Measurements from ENCODE around the gene ABCC12. TPM values are rescaled to one million over a fixed set of nuclear protein-coding genes. Genes with fewer than 3 reads are reported as not detected.
"Not testable (repeated sequence)": the region's sequence is repeated elsewhere in the genome, so short reads cannot be mapped to it uniquely, and the experiment has no call there.

ABCC12 gene
- polyA plus RNA-seq, 1 donor from 2014 or later, result not detected

DNA sequence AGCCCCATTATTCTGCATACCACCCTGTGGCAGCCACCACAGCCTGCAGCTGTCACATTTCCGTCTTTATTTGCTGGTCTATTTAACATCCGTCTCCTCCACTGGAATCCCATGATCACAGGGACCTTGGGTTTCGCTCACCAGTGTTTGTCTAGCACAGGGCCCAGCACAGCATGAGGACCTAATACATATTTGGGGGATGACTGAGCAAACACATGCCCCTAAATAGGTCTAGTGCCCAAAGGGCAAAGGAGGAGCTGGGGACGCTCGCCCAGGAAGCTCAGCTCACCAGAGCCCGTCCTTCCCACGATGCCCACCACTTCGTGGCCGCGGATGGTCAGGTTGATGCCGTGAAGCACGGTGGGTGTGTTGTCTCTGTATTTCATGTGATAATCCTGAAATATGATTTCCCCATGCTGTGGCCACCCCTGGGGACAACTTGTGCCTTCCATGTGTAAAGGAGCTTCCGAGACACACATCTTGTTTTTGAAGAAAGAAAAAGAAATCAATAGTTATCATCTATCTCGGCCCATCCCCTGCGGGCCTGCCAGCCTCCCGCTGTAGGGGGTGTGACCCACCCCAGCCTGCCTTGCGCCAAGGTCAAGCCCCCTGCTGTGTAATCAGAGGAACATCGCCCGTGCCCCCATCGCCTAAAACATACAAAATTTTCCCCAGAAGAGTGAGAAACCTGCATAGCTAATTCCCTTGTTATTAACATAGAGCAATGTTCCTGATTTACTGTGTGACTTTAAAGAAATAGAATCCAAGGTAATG lies 21.0 kb upstream of the ABCC12 start:
- Mint-ChIP-seq H3K27ac (no peak overlapping the region), H3K9me3 (no peaks in the 10 kb centered on the region), H3K36me3 (no peaks in the 10 kb centered on the region), H3K27me3 (peaks cover 3% of the 10 kb centered on the region), H3K4me1 (no peaks in the 10 kb centered on the region), H3K4me3 (no peak overlapping the region)

- Mint-ChIP-seq H3K4me1 (no peaks in the 10 kb centered on the region), H3K36me3 (no peaks in the 10 kb centered on the region), H3K27ac (no peak overlapping the region), H3K27me3 (peaks cover 3% of the 10 kb centered on the region), H3K9me3 (no peaks in the 10 kb centered on the region), H3K4me3 (no peak overlapping the region)
Measured at GRCh38 chr16:48173889-48174288, 18.1 kb upstream of the ABCC12 start.

GRCh38 chr16:48172682-48173081 lies 16.9 kb upstream of the ABCC12 start:
- Mint-ChIP-seq H3K27ac (no peak overlapping the region), H3K27me3 (peaks cover 3% of the 10 kb centered on the region), H3K4me3 (no peak overlapping the region), H3K36me3 (no peaks in the 10 kb centered on the region), H3K4me1 (no peaks in the 10 kb centered on the region), H3K9me3 (no peaks in the 10 kb centered on the region)

GRCh38 chr16:48169896-48170295 lies 14.1 kb upstream of the ABCC12 start:
- Mint-ChIP-seq H3K36me3 (no peaks in the 10 kb centered on the region), H3K4me3 (no peak overlapping the region), H3K27me3 (peaks cover 3% of the 10 kb centered on the region), H3K27ac (peak overlapping the region in 1 of 3 donors; percentile 54), H3K9me3 (no peaks in the 10 kb centered on the region), H3K4me1 (peaks cover 0 to 2% (median 0%) of the 10 kb centered on the region in 3 donors)

DNA sequence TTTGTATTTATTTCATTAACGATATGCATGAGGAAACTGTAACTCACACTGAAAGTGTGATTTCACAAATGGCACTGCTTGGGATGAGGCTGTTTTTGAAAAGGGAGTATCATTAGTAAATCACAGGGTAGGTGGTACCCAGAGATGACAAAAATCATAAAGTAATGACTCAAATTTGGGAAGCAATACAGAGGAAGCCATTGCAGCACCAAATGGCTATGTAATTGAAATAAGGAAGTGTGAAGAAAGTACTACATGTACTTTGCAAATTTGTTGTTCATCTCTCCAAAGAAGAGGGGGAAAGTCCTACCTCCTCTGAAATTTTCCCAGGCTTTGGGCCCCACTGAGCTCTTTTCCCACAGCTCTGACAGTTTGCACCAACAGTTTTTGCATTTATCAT lies 12.3 kb upstream of the ABCC12 start:
- Mint-ChIP-seq H3K4me3 (no peak overlapping the region), H3K4me1 (peaks cover 0 to 4% (median 0%) of the 10 kb centered on the region in 3 donors)

GRCh38 chr16:48166617-48167016 lies 10.8 kb upstream of the ABCC12 start:
- H3K36me3 Mint-ChIP-seq, H3K4me1 Mint-ChIP-seq, H3K27me3 Mint-ChIP-seq, H3K9me3 Mint-ChIP-seq, H3K27ac Mint-ChIP-seq, H3K4me3 Mint-ChIP-seq: not testable (repeated sequence)

More for the DNA sequence above, 12.3 kb upstream of the ABCC12 start:
- Mint-ChIP-seq H3K36me3 (no peaks in the 10 kb centered on the region), H3K9me3 (no peaks in the 10 kb centered on the region), H3K27ac (no peak overlapping the region), H3K27me3 (no peaks in the 10 kb centered on the region)

DNA sequence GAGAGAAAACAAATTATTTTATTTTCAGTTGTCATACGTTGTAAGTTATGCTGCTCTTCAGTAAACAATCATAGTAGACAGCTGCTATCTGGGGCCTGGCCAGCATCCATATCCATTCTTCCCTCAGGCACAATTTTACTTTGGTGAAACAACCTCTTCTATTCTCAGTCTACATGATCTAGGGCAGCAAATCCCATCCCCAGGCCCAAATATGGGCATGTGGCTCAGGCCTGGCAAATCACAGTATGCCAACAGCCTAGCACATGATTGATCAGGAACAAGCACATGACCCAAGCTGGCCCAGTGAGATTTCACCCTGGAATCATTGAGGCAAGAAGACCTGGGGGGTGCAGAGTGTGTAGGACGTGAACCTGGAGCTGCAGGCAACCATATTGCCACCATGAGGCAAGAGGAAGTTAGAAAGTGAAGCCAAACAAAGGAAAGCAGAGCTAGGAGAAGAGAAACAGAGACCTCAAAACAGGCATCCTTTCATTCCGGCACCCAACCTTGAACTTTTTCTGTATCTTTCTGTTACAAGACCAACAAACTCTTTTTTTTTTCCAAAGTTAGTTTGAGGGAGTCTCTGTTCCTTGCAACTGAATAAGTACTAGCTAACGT lies 10.3 kb upstream of the ABCC12 start:
- Mint-ChIP-seq H3K27ac (peak overlapping the region in 1 of 3 donors; percentile 96), H3K9me3 (no peaks in the 10 kb centered on the region), H3K36me3 (no peaks in the 10 kb centered on the region), H3K27me3 (no peaks in the 10 kb centered on the region), H3K4me3 (no peak overlapping the region), H3K4me1 (peaks cover 0 to 4% (median 0%) of the 10 kb centered on the region in 3 donors)

- H3K27me3 Mint-ChIP-seq, result no peaks in the 10 kb centered on the region
- peak overlapping the region in 1 of 4 donors; percentile 0 for H3K4me3 Mint-ChIP-seq
- no peaks in the 10 kb centered on the region for H3K9me3 Mint-ChIP-seq
- no peaks in the 10 kb centered on the region for H3K36me3 Mint-ChIP-seq
- peak overlapping the region in 1 of 3 donors; percentile 14 for H3K27ac Mint-ChIP-seq
- peaks cover 0 to 4% (median 0%) of the 10 kb centered on the region in 3 donors for H3K4me1 Mint-ChIP-seq
Measured at GRCh38 chr16:48164907-48165715, 9.3 kb upstream of the ABCC12 start.

DNA sequence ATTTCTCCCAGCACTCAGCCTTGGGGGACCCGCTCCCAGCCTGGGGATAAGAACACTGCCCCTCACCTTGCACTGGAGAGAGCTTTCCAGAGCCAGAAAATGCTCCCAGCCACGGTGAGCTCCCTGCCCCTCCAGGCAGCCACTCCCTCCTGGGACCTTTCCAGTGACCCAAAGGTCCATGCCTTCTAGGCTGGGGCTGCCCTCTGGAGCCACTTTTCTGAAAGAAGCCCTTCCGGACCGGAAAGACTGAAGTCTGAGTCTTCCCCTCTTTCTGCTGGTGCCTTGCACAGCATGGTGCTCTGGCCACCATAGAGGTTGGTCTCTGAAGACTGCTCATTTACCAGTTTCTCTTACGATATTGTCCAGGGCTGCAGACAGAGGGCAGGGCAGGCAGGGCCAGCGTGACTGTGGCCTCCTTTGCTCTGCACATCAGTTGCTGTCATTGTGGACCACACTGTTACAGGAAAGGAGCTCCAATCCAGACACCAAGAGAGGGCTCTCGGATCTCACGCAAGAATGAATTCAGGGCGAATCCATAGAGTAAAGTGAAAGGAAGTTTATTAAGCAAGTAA lies 7.1 kb upstream of the ABCC12 start:
- no peak overlapping the region for H3K4me3 Mint-ChIP-seq
- no peak overlapping the region for H3K27ac Mint-ChIP-seq
- no peaks in the 10 kb centered on the region for H3K27me3 Mint-ChIP-seq

DNA sequence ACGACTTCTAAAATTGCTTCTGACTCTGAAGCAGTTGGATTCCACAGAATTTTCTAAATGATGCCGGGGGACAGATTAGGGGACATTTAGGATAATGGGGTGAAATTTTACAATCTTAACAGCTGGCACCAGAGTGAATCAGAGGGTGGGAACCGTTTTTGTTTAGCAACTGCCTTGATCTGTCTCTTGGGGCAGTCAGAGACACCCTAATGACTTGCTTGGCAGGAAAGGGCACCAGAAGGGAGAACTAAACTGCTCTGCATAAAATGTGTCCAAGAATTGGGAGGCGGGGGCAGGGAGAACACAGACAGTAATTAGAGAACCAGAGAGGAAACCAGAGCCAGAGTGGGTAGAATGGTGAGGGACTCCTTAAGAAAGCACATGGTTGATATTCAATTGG lies 6.1 kb upstream of the ABCC12 start:
- Mint-ChIP-seq H3K4me1 (peaks cover 0 to 6% (median 0%) of the 10 kb centered on the region in 3 donors), H3K27me3 (peaks cover 2% of the 10 kb centered on the region), H3K36me3 (no peaks in the 10 kb centered on the region), H3K27ac (no peak overlapping the region), H3K9me3 (no peaks in the 10 kb centered on the region), H3K4me3 (no peak overlapping the region)

More for the DNA sequence above, 7.1 kb upstream of the ABCC12 start:
- H3K36me3 Mint-ChIP-seq, result no peaks in the 10 kb centered on the region
- peaks cover 0 to 4% (median 0%) of the 10 kb centered on the region in 3 donors for H3K4me1 Mint-ChIP-seq
- no peaks in the 10 kb centered on the region for H3K9me3 Mint-ChIP-seq

- no peaks in the 10 kb centered on the region for H3K9me3 Mint-ChIP-seq
- H3K4me3 Mint-ChIP-seq, result no peak overlapping the region
- H3K27ac Mint-ChIP-seq, result no peak overlapping the region
- H3K4me1 Mint-ChIP-seq, result peaks cover 0 to 6% (median 0%) of the 10 kb centered on the region in 3 donors
- no peaks in the 10 kb centered on the region for H3K36me3 Mint-ChIP-seq
- peaks cover 2% of the 10 kb centered on the region for H3K27me3 Mint-ChIP-seq
Measured at GRCh38 chr16:48160575-48160974, 4.8 kb upstream of the ABCC12 start.

DNA sequence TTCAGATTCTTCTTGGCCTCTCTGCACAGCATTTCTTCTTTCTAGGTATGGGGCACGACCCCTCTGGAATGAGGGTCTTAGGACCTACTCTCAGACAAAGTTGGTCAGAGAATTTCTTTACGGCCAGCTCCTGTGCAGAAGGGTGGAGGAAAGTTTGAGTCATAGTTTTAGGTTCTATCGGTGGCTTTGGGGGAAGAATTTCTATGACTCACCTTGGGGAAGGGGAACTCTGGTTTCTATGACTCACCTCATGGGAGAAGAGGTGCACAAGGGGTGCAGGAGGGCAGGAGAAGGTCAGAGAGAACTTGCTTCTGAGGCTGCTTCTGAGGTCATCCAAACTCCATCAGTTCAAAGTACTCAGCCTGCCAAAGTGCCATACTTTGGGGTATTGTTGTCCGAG lies 2.5 kb upstream of the ABCC12 start:
- H3K9me3 Mint-ChIP-seq, result no peaks in the 10 kb centered on the region
- H3K27ac Mint-ChIP-seq, result no peak overlapping the region
- peaks cover 2% of the 10 kb centered on the region for H3K27me3 Mint-ChIP-seq
- H3K36me3 Mint-ChIP-seq, result no peaks in the 10 kb centered on the region
- H3K4me1 Mint-ChIP-seq, result peaks cover 0 to 2% (median 0%) of the 10 kb centered on the region in 3 donors
- no peak overlapping the region for H3K4me3 Mint-ChIP-seq

- no peak overlapping the region for H3K4me3 Mint-ChIP-seq
- H3K9me3 Mint-ChIP-seq, result no peaks in the 10 kb centered on the region
- peaks cover 2% of the 10 kb centered on the region for H3K27me3 Mint-ChIP-seq
- no peak overlapping the region for H3K27ac Mint-ChIP-seq
- H3K4me1 Mint-ChIP-seq, result peaks cover 0 to 2% (median 0%) of the 10 kb centered on the region in 3 donors
- no peaks in the 10 kb centered on the region for H3K36me3 Mint-ChIP-seq
Measured at GRCh38 chr16:48157794-48158193, 2.0 kb upstream of the ABCC12 start.

- Mint-ChIP-seq H3K27ac (no peak overlapping the region), H3K36me3 (no peaks in the 10 kb centered on the region), H3K4me1 (peaks cover 0 to 2% (median 0%) of the 10 kb centered on the region in 3 donors), H3K9me3 (no peaks in the 10 kb centered on the region), H3K4me3 (no peak overlapping the region), H3K27me3 (peaks cover 2% of the 10 kb centered on the region)
Measured at GRCh38 chr16:48157302-48157701, 1.5 kb upstream of the ABCC12 start.

DNA sequence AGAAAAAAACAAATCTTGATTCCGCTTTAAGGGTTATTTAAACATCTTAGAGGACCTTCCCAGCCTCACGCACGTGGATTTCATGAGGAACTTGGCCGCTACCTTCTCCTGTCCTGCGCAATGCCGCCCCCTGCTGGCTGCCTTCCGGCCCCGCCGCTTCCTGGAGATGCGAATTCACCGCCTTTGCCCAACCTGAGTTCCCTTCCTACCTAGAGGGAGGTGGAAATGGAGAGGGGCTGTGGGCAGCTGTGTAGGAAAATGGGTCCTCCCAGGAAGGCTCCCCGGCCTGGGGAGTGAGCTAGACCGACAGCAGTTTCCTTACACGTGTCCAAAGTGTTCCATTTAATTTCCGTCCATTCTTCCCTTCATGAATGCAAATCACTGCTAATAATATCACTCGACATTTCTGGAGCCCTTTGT lies 1.0 kb upstream of the ABCC12 start:
- Mint-ChIP-seq H3K4me3 (peak overlapping the region in 1 of 4 donors; percentile 73), H3K27ac (no peak overlapping the region), H3K4me1 (peaks cover 0 to 2% (median 0%) of the 10 kb centered on the region in 3 donors), H3K36me3 (no peaks in the 10 kb centered on the region), H3K9me3 (no peaks in the 10 kb centered on the region), H3K27me3 (peaks cover 2% of the 10 kb centered on the region)
